A204.1 (cell line): ENCODE data around the gene ARID1B.

ENCODE experiments used
- FAIRE-seq: peaks from 2 replicates; lab custom pipeline; 2012; peaks lifted over from hg19 to GRCh38; lab: Jason Lieb, UNC

The ARID1B gene

DNA sequence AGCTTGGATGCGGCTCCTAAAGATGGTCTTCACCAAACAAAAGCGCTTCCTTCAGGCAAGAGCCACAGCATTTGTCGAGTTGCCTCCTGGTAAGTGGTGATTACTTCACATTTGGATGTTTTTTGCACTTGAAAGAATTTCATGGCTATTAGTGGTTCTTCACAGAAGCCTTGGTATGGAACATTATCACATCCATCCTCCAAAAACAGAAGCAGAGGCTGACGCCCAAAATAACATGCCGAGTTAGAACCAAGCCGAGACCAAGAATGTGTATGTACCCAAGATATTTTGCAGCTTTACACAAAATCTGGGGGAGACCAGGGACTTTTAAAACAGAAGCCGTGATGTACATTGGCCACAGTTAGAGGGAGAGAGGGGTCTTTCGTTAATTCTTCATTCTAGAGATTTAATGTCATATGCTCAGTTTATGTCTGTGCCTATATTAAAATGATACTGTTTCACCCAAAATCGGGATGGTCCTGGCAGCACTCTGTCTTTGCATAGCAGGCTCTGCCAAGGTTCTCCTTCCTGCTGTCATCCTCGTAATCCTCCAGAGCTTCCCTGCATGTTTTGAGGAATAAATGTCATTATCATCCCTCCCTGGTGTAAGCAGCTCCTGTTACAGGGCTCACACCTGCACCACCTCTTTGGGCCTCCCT lies 436.9 kb downstream of the ARID1B start:
- no peak for FAIRE-seq

DNA sequence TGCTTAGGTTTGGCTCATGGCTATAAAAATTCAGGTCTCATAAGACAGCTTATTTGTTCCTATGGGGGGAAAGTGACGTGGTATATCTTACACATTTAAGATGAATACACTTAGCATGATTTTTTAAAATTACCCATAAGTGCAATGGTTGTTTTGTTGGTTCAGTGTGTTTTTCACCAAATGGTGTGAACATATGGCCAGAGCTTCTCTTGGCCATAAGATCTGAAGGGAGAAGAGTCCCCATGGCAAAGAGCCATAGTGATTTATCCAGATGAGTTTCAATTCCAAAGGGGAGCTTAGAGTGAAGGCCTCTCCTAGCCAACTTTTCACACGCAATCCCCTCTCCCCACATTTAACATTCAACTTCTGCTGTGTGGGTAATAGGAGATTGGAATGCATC lies 438.5 kb downstream of the ARID1B start:
- FAIRE-seq = no peak

DNA sequence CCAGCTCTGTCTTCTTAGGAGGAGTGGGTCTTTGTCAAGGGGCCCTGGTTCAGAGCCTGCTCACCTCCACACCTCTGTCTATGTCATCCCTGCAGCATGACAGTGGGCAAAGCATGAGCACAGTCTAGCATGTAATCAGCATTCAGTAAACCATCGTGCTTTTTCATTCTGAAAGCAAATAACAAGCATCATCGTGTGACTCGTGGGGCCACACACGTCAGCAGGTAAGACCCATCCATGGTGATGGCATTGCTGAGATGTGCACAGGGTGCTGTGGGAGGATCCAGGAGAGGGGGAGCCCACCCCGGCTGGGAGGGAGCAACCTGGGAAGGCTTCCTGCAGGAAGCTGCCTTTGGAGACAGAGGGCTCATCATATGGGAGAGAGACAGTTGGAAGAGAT lies 439.4 kb downstream of the ARID1B start:
- no peak for FAIRE-seq

DNA sequence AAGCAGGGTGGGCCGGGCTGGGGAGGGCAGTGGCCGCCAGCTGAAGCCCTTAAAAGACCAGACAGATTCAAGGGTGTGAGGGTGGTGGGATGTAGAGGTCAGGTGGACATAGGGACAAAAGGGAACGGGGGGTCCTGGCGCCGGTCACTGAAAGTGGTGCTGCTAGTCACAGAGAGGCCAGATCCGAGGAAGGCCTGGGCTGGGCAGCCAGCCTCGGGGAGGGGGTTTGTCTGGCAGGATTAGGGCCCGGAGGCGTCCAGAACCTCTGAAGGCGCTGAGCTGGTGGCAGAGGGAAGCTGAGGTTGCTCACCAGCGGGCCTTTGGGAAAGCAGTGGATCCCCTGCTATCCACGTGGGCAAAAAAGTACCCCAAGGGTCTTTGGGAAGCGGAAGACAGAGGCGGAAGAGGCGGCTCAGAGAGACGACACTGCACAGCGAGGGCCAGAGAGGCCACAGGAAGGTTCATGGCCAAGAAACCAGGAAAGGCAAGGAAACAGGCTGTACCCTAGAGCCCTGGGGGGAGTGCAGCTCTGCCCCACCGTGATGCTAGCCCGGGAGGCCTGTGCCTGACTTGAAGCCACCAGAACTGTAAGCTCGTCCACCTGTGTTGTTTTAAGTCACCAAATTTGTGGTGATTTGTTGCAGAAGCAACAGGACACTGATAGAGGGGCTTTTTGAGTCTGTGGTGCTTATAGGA lies 440.2 kb downstream of the ARID1B start:
- no peak for FAIRE-seq

DNA sequence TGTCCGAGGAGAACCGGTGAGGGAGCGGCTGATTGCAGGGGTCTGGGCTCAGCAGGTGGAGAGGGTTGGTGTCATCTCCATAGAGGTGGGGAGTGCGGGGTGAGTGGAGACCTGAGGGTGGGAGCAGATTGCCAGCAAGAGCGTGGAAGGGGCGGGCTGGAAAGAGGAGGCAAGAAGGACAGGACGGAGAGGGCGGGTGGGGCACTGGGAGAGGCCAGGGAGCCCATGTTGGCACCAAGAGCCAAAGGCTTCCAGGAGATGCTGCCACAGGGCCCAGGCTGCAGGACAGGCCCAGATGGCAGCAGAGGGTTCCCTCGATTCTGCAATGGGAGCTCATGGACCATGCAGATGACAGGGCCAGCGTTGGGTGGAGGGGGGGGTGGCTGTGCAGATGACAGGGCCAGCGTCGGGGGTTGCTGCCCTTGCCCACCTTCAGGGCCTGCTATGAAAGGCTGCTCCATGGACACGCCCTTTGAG lies 440.8 kb downstream of the ARID1B start:
- FAIRE-seq = no peak

DNA sequence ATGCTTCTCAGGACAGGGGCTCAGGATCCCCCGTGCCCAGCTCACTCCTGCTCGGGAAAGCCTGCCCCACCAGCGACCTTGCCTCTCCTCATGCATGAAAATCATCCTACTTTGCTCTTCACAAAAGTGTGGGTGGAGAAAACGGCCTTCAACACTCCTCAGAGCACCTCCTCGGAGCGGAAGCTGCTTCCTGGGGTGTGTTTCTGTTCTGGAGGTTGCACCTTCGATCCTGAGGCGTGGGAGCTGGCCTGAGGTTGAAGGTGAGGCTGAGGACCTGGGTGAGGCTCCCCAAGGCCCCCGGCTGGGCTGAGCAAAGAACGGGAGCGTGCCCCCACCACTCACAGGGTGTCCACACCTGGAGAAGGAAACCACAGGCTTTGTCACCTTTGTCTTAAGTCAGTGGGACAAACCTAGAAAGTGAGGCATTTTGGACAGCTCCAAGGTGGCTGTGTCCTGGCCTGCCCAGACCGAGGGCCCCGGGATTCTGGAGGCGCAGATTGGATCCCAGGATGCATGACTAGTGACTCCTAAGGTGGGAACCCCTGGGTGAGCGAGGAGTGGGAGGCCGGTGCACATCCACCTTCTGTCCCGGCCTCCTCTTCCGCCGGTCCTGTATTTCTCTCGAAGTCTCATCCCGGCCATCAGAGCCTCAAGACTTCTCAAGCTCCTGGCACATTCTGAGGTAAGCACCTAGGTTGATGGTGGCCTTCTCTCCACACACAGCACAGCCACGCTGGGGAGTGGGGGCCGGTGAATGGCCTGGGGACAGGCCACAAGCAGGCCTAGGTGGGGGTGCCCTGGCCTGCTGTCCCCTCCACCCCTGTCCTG lies 441.4 kb downstream of the ARID1B start:
- FAIRE-seq = no peak

DNA sequence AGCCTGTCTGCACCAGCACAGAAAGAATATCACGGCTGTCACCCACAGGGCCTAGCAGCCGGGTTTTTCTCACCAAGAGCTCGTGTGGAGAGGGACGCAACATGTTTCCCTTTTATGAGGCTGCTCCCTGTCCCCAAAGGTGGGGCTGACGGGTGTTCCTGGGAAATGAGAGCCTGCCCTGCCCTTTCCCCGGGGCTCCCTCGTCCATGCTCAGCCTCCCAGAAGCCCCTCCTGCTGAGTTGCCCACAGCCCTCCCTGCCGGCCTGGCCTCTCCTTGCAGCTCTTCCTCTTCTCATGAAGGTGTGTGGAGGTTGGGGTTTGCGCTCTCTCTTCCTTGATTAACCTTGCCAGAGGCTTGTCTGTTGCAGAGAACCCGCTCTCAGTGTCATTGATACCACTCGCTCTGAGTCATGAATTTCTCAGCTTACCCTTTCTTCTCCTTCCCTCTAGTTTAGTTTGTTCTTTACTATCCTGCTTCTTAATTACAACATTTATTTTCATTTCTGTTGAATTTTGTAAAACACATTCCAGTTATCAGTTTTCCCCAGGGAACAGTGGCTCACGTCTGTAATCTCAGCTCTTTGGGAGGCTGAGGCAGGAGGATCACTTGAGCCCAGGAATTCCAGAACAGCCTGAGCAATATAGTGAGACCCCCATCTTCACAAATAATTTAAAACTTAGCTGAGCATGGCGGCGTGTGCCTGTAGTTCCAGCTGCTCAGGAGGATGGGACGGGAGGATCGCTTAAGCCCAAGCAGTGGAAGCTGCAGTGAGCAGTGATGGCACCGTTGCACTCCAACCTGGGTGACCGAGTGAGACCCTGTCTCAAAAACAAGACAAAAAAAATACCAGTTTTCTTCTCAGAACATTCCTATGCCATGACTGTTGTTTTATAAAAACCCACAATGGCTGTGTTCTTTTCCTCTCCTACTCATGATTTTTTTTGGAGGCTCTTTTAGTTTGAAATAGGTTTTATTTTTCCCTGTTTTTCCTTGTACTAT lies 442.3 kb downstream of the ARID1B start:
- no peak for FAIRE-seq

DNA sequence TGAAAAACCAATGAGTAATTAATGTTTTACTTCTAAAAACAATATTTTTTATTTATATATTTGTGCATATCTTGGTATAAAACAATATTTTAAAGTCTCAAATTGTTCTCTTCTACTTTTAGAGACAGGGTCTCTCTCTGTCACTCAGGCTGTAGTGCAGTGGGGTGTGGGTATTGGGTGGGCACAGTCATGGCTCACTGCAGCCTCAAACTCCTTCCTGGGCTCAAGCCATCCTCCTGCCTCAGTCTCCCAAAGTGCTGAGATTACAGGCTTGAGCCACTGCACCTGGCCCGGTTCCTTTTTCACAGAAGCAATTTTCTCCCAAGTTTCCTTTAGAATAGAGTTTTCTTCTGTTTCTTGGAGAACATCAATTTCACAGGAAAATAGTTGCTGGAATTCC lies 443.3 kb downstream of the ARID1B start:
- FAIRE-seq = no peak

DNA sequence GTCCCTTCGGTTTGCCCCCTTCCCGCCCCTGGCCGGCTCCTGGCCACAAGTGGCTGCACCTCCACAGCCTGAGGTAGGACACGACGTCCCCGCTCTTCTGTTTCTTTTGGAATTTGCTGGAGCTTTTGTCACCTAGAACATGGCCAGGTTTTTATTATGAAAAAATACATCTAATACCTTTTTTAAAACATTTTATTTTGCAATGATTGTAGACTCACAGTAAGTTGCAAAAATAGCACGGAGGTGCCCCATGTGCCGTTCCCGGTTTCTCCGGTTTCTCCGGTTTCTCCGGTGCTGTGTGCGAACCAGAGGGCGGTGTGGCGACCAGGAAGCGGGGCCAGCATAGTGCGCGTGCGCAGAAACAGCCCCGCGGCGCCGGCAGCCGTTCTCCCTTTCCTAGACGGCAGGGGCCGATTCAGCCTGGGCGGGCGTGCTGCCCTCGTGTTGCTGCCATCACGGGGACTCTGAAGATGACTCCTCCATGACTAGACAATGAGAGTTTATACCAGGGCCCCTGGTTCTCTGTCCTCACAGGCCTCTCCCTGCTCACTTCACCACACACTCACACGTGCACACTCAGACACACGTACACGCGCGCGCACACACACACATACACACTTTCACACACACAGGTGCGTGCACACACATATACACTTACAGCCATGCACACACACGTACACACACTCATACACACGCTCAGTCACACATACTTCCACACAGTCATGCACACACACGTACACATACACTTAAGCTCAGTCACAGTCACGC lies 444.1 kb downstream of the ARID1B start:
- no peak for FAIRE-seq

- FAIRE-seq = no peak
These were observed 444.6 kb downstream of the ARID1B start for GRCh38 chr6:157221817-157222175.

DNA sequence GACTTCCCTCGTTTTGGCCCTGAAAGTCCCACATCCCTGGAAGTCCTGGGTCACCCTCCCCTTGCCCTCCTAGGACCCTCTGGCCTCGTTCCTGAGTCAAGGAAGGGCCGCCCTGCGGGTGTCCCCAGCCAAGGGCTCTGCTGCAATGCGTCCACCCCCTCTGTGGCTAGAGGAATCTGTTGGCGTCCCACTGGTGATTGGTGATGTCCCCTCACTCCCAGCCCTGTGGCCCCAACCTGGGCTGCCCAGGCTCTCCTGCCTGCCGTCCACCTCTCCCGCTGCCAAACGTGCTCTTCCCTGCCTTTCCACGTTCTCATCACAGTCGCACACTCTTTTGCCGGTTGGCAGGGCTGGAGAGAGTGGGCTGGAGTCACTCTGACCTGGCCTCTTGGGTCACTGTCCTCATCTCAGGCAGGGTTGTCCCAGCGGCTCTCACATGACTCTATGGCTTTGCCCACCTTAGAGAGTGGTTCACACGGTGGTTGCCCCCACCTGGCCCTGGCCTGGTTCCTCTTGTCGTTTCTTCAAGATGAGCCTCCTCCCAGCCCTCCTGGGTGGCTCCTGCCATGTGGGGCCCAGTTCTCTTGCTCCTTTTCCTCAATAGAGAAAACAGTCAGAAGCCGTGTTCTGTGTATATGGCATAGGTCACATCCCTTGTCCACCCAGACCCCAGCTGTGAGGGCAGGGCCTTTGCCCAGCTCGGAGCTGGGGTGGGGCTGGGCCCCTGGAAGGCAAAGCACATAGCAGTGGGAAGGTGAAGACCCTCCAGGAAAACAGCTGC lies 445.2 kb downstream of the ARID1B start:
- FAIRE-seq = no peak

DNA sequence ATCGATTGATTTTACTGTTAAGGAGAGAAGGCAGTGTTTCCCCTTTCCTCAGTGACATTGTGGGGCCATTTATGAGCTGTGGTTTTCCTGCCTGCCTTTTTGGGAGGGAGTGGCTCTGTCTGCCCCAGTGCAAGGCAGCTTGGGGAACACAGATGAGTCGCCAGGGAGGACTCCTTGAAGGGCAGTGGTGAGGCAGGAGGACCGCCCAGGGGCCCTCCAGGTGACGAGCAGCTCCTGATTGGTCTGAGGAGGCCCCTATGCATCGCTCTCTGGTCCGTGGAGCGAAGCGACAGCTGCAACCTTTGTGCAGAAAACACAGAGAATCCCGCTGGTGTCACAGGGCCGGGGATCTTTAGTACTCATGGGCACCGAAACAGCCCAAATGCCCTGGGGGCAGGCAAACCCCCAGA lies 445.8 kb downstream of the ARID1B start:
- FAIRE-seq = no peak

- no peak for FAIRE-seq
These were observed 446.3 kb downstream of the ARID1B start for GRCh38 chr6:157223511-157223910.

DNA sequence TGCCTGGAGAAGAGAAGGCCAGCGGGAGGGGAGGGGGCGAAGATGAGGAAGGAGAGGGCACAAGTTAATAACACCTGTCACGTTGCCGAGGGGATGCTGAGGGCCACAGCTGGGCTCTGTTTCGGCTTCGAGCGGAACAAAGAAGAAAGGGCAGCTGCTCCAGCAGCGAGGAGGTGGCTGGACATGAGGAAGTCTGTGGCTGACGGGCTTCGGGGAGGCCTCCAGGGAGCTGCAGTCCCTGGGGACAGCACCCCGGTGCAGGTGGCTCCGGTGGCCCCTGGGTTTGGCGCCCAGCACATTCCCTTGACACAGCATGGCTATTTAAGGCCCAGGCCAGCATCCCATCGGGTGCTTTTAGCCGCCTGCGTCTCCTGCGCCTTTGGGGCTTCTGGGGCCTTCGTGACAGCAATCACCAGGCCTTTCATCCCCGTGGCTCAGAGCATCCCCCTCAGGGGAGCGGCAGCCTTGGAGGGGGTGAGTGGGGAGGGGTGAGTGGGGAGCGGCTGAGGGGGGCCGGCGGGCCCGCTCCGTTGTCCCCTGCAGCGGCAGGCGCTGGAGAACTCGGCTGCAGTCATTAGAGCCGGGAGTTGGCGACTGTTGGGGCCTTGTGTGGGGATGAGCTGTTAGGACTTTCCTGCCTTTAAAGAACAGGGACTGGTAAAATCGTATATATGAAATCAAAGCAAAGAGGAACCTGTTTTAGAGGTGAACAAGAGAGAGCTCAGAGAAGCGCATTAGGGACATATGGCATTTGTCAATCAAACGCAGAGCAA lies 447.2 kb downstream of the ARID1B start:
- FAIRE-seq = no peak

DNA sequence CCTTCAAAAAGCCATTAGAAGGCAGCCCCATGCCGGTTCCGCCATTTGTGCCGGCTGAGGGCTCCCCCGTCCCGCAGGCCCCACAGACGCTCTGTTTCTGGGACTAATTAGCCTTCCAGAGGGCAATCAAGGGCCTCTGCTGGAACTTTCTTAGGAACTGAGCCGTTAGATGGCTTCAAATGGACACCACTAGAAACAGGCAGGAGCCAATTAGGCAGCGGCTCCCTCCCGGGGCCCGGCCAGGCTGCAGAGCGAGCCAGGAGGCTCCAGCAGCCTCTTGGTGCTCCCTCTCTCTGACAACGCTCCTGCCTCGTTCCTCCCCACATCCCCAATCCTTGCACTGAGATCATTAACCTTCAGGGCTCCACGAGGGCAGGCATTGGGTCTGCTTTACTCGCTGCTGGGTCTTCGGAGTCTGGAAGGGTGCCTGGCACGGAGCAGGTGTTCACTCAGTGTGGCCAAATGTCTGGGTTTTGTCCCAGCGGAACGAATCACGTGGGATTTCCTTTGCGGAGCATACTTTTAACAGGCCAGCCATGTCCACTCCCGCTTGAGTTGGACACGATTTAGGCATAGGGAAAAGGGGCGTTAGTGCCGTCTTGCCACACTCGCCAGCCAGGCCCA lies 447.9 kb downstream of the ARID1B start:
- FAIRE-seq = no peak

DNA sequence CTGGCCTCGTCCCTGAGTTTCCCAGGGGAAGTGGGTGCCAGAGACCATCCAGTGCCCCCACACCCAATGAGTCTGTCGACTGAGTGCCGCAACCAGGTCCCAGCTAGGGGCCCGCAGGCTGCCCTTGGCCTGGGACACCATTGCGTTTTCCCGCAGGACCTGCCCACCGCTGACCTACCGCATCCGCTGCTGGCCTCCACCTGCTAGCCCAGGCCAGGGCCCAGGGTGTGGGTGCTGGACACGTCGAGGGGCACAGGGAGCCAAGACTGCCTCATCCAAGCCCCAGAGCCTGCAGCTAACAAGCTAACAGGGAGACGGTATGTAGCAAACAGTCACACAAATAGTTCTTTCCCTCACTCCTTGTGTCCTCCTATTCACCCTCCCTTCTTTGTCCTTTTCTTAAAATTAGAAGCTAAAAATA lies 448.4 kb downstream of the ARID1B start:
- no peak for FAIRE-seq

- no peak for FAIRE-seq
These were observed 448.9 kb downstream of the ARID1B start for GRCh38 chr6:157226026-157226625.

- no peak for FAIRE-seq
These were observed 449.6 kb downstream of the ARID1B start for GRCh38 chr6:157226761-157227160.
